ENCODE results near the gene SLC6A6.
"Not testable (repeated sequence)": the region's sequence is repeated elsewhere in the genome, so short reads cannot be mapped to it uniquely, and the experiment has no call there.

Gene SLC6A6

GRCh38 chr3:14407203-14407602 is 4.8 kb downstream of the SLC6A6 start:
- Histone ChIP-seq H3K4me2 (ENCODE audit: low read length) (no peak overlapping the region), H3K9me3 (ENCODE audit: control insufficient read depth, low read length) (no peaks in the 10 kb centered on the region), H3K27ac (no peak overlapping the region), H2AFZ (no peak overlapping the region), H3K4me3 (ENCODE audit: low read depth, low read length) (no peak overlapping the region), H3K36me3 (ENCODE audit: control insufficient read depth, insufficient read depth, low read length) (no peaks in the 10 kb centered on the region), H3K4me1 (no peaks in the 10 kb centered on the region), H3K27me3 (ENCODE audit: control insufficient read depth, insufficient read depth, low read length) (no peaks in the 10 kb centered on the region), H3K9ac (no peak overlapping the region), H3K79me2 (no peaks in the 10 kb centered on the region)
- TF ChIP-seq, protein P1, sequence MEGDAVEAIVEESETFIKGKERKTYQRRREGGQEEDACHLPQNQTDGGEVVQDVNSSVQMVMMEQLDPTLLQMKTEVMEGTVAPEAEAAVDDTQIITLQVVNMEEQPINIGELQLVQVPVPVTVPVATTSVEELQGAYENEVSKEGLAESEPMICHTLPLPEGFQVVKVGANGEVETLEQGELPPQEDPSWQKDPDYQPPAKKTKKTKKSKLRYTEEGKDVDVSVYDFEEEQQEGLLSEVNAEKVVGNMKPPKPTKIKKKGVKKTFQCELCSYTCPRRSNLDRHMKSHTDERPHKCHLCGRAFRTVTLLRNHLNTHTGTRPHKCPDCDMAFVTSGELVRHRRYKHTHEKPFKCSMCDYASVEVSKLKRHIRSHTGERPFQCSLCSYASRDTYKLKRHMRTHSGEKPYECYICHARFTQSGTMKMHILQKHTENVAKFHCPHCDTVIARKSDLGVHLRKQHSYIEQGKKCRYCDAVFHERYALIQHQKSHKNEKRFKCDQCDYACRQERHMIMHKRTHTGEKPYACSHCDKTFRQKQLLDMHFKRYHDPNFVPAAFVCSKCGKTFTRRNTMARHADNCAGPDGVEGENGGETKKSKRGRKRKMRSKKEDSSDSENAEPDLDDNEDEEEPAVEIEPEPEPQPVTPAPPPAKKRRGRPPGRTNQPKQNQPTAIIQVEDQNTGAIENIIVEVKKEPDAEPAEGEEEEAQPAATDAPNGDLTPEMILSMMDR (IDR thresholded peaks at IDR 0.05) = no peak

DNA sequence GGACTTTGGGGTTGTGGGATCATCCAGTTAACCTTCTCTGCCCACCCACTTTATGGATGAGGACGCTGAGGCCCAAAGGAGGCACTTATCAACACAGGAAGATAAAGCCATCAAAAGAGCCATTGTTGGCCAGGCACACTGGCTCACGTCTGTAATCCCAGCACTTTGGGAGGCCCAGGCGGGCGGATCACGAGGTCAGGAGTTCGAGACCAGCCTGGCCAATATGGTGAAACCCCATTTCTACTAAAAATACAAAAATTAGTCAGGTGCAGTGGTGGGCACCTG is 7.3 kb downstream of the SLC6A6 start:
- H3K79me2 ChIP-seq; H3K4me3 ChIP-seq (ENCODE audit: low read depth, low read length); H3K27ac ChIP-seq: not testable (repeated sequence)

GRCh38 chr3:14410106-14410502 is 7.7 kb downstream of the SLC6A6 start:
- Histone ChIP-seq H3K79me2 (no peaks in the 10 kb centered on the region), H3K4me3 (ENCODE audit: low read depth, low read length) (no peak overlapping the region), H3K9me3 (ENCODE audit: control insufficient read depth, low read length) (no peaks in the 10 kb centered on the region), H3K36me3 (ENCODE audit: control insufficient read depth, insufficient read depth, low read length) (no peaks in the 10 kb centered on the region), H2AFZ (no peak overlapping the region), H3K27me3 (ENCODE audit: control insufficient read depth, insufficient read depth, low read length) (no peaks in the 10 kb centered on the region), H3K4me2 (ENCODE audit: low read length) (no peak overlapping the region), H3K9ac (no peak overlapping the region), H3K4me1 (no peaks in the 10 kb centered on the region), H3K27ac (no peak overlapping the region)
- TF ChIP-seq, protein P1 (IDR thresholded peaks at IDR 0.05) = no peak

More for the DNA sequence above, 7.3 kb downstream of the SLC6A6 start:
- not testable (repeated sequence) for H3K4me2 ChIP-seq (ENCODE audit: low read length); H3K36me3 ChIP-seq (ENCODE audit: control insufficient read depth, insufficient read depth, low read length); H2AFZ ChIP-seq; H3K4me1 ChIP-seq; H3K9me3 ChIP-seq (ENCODE audit: control insufficient read depth, low read length); H3K27me3 ChIP-seq (ENCODE audit: control insufficient read depth, insufficient read depth, low read length); H3K9ac ChIP-seq

DNA sequence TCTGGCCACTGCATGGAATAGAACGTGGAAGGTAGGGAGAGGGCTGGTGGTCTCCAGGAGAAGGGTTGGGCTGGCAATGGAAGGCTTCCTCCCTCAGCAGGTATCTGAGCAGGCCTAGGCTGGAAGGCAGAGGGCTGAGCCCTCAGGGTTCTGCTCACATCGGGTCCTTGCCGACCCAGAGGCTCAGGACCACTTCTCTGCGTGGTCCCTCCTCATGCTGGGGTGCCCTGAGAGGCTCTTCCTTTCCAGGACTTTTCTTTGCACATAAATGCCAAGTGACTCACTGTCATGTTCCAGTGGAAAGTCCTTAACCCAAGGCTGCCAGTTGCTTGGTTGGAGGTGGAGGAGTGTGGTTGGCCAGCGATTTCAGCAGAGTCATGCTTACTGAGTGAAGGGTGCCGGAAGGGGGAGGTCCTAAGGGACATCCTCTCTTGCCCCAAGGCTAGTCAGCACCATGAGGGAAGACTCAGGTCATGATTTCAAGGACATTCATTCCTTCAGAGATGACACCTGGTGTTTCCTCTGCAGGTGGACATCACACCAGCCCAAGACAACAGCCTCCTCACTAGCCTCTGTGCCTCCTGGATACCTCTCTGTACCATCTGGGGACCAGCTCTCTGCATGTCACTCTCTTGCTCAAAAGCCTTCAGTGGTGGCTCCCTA is 8.2 kb downstream of the SLC6A6 start:
- H3K9ac ChIP-seq = no peak overlapping the region
- H3K36me3 ChIP-seq (ENCODE audit: control insufficient read depth, insufficient read depth, low read length) = no peaks in the 10 kb centered on the region
- TF ChIP-seq, protein P1 (IDR thresholded peaks at IDR 0.05) = no peak
- H3K4me1 ChIP-seq = no peaks in the 10 kb centered on the region
- no peaks in the 10 kb centered on the region for H3K27me3 ChIP-seq (ENCODE audit: control insufficient read depth, insufficient read depth, low read length)
- H3K9me3 ChIP-seq (ENCODE audit: control insufficient read depth, low read length) = no peaks in the 10 kb centered on the region
- H2AFZ ChIP-seq = no peak overlapping the region
- no peak overlapping the region for H3K4me3 ChIP-seq (ENCODE audit: low read depth, low read length)
- no peak overlapping the region for H3K27ac ChIP-seq
- H3K4me2 ChIP-seq (ENCODE audit: low read length) = no peak overlapping the region
- no peaks in the 10 kb centered on the region for H3K79me2 ChIP-seq

GRCh38 chr3:14411166-14411526 is 8.7 kb downstream of the SLC6A6 start:
- Histone ChIP-seq H3K36me3 (ENCODE audit: control insufficient read depth, insufficient read depth, low read length) (no peaks in the 10 kb centered on the region), H3K4me3 (ENCODE audit: low read depth, low read length) (no peak overlapping the region), H3K4me2 (ENCODE audit: low read length) (no peak overlapping the region), H2AFZ (no peak overlapping the region), H3K79me2 (no peaks in the 10 kb centered on the region), H3K4me1 (no peaks in the 10 kb centered on the region), H3K27ac (no peak overlapping the region), H3K27me3 (ENCODE audit: control insufficient read depth, insufficient read depth, low read length) (no peaks in the 10 kb centered on the region), H3K9me3 (ENCODE audit: control insufficient read depth, low read length) (no peaks in the 10 kb centered on the region), H3K9ac (no peak overlapping the region)
- TF ChIP-seq, protein P1 (IDR thresholded peaks at IDR 0.05) = no peak
